T-cell (primary cell): ENCODE data around the gene TNFSF8. TPM values are rescaled to one million over a fixed set of nuclear protein-coding genes. Genes with fewer than 3 reads are reported as not detected.

Experiments
- ATAC-seq, 4 experiments: fragments of 200-7000 bp in 3 of 4; fragments of 150-1000 bp in 1 of 4; cut with Tn5 transposase; replicated peaks in 1 of 4; 1 replicate in 3 of 4; 2 replicates in 1 of 4; pipeline ENCODE4 v1.10.0; 2021; ENCODE audit warnings: moderate library complexity in 3 of 4, mild to moderate bottlenecking in 2 of 4, moderate number of reproducible peaks in 1 of 4
- CTCF ChIA-PET, 2 donors: fragments of 300-600 bp; sonication (Branson Sonifier 250); formaldehyde crosslinking; loops; one replicate each; lab custom pipeline; 2022; ENCODE audit warnings: antibody characterized with exemption in 2 of 2; lab: Charles Lee
- POLR2A ChIA-PET, 2 donors: fragments of 300-600 bp; sonication (Branson Sonifier 250); formaldehyde crosslinking; loops; one replicate each; lab custom pipeline; 2022; ENCODE audit warnings: antibody characterized with exemption in 2 of 2; lab: Charles Lee
- DNase-seq, 35 experiments: peaks; one replicate each; pipeline versions ENCODE4 v3.0.0 to v3.0.0-alpha.2; 2013 to 2023
- H3K27ac ChIP-seq: one replicate; pipeline ENCODE4 v1.5.1; 2013; ENCODE audit warnings: low read length
- H3K27me3 ChIP-seq, 2 experiments: replicated peaks in 1 of 2; 1 replicate in 1 of 2; 2 replicates in 1 of 2; pipeline versions ENCODE4 v1.6.1 to v1.7.0; 2013; ENCODE audit warnings: low read length in 1 of 2, mixed read lengths in 1 of 2; ENCODE audit not compliant: control insufficient read depth in 2 of 2, insufficient read depth in 2 of 2; ENCODE audit errors: extremely low read depth in 1 of 2
- H3K36me3 ChIP-seq, 2 donors: 1 replicate in 1 of 2; 2 replicates in 1 of 2; pipeline versions ENCODE4 v1.6.1 to v1.7.0; 2013; ENCODE audit warnings: low read length in 1 of 2; ENCODE audit not compliant: control insufficient read depth in 2 of 2, insufficient read depth in 1 of 2; ENCODE audit errors: extremely low read depth in 1 of 2
- H3K4me1 ChIP-seq, 2 experiments: 1 replicate in 1 of 2; 2 replicates in 1 of 2; pipeline versions ENCODE4 v1.6.1 to v1.7.0; 2013; ENCODE audit warnings: low read length in 2 of 2, mixed read lengths in 1 of 2; ENCODE audit not compliant: insufficient read depth in 2 of 2, control insufficient read depth in 1 of 2; ENCODE audit errors: extremely low read depth in 1 of 2
- H3K4me3 ChIP-seq, 2 donors: 1 replicate in 1 of 2; 2 replicates in 1 of 2; pipeline versions ENCODE4 v1.5.1 to v1.7.0; 2013; ENCODE audit warnings: mild to moderate bottlenecking in 2 of 2, low read length in 1 of 2, moderate library complexity in 1 of 2; ENCODE audit not compliant: control insufficient read depth in 1 of 2; ENCODE audit errors: extremely low read depth in 1 of 2
- H3K9me3 ChIP-seq: 2 replicates; pipeline ENCODE4 v1.7.0; 2013
- H3K27ac Mint-ChIP-seq, 2 donors: one replicate each; pipeline ENCODE4 v1.8.0; 2020 to 2021; ENCODE audit warnings: mild to moderate bottlenecking in 2 of 2, mixed read lengths in 2 of 2
- H3K27me3 Mint-ChIP-seq, 2 donors: one replicate each; pipeline ENCODE4 v1.8.0; 2021 to 2022; ENCODE audit warnings: mixed read lengths in 2 of 2
- H3K36me3 Mint-ChIP-seq: one replicate; pipeline ENCODE4 v1.8.0; 2021; ENCODE audit warnings: mixed read lengths
- H3K4me1 Mint-ChIP-seq, 3 donors: one replicate each; pipeline ENCODE4 v1.8.0; 2020 to 2022; ENCODE audit warnings: mixed read lengths in 3 of 3, mild to moderate bottlenecking in 1 of 3
- H3K4me3 Mint-ChIP-seq, 3 donors: one replicate each; pipeline ENCODE4 v1.8.0; 2020 to 2022; ENCODE audit warnings: mild to moderate bottlenecking in 3 of 3, mixed read lengths in 3 of 3, moderate library complexity in 3 of 3
- H3K9me3 Mint-ChIP-seq, 3 donors: one replicate each; pipeline ENCODE4 v1.8.0; 2020 to 2022; ENCODE audit warnings: mixed read lengths in 3 of 3
- WGBS: methylation state at CpG from one replicate; pipeline ENCODE4 v1.1.5; 2013; ENCODE audit warnings: missing lambda C conversion rate; ENCODE audit not compliant: insufficient coverage; 5-methylcytosine and 5-hydroxymethylcytosine counted together
- total RNA-seq, 35 experiments: library from RNA in 6 of 35; stranded (reverse) in 6 of 35; fragments of 120-200 nt in 1 of 35; gene quantifications; one replicate each; pipeline versions ENCODE4 v1.2.1 to v1.2.4 and lab custom pipeline; 2013 to 2026

TNFSF8 gene
- total RNA-seq, 5 donors from 2014 or later (not counting 1 experiment from before 2014, with no cell fraction given) = 42.9 to 102 (median 63.4) TPM

DNA sequence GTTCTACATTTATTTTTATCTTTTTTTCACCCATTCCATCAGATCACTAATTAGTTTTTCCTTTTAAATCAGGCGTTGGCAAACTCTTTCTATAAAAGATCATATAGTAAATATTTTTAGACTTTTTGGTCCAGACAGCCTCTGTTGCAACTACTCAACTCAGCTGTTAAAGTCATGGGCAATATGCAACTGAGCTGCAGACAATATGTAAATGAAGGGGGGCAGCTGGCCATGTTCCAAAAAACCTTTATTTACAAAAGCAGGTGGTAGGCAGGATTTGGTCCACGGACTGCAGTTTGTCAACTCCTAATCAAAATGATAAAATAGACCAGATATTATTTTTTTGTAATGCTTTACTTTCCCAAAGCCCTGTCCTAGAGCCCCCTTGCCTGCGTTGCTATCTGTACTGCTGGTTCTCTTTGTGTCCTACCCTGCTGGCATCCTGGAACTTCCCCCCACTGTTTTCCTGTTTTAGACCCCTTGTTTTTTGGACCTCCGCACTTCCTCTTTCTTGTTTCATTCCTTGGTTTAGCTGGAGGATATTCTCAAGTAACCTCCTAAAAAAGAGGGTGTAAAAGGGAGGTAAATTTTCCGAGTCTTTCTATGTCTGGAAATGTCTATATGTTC, 24.7 kb upstream of the TNFSF8 start:
- no peak overlapping the region for H3K27ac Mint-ChIP-seq
- CTCF ChIA-PET = no interaction called here
- POLR2A ChIA-PET = no interaction called here
- peaks cover 0 to 2% of the 10 kb centered on the region in 2 donors for H3K27me3 Mint-ChIP-seq
- H3K4me3 Mint-ChIP-seq = no peak overlapping the region
- no peak overlapping the region for H3K27ac ChIP-seq
- H3K9me3 Mint-ChIP-seq = peaks cover 4 to 11% (median 8%) of the 10 kb centered on the region in 3 donors
- WGBS = 83% methylated on average over 1 of the region's 5 CpGs
- no peak for DNase-seq
- H3K36me3 Mint-ChIP-seq = peaks cover 9% of the 10 kb centered on the region
- H3K36me3 ChIP-seq = no peaks in the 10 kb centered on the region
- H3K9me3 ChIP-seq = no peaks in the 10 kb centered on the region
- H3K4me3 ChIP-seq = no peak overlapping the region
- ATAC-seq = no peak
- H3K4me1 ChIP-seq = peaks cover 5 to 8% of the 10 kb centered on the region in 2 experiments
- H3K4me1 Mint-ChIP-seq = peaks cover 22 to 37% (median 31%) of the 10 kb centered on the region in 3 donors
- H3K27me3 ChIP-seq = no peaks in the 10 kb centered on the region

DNA sequence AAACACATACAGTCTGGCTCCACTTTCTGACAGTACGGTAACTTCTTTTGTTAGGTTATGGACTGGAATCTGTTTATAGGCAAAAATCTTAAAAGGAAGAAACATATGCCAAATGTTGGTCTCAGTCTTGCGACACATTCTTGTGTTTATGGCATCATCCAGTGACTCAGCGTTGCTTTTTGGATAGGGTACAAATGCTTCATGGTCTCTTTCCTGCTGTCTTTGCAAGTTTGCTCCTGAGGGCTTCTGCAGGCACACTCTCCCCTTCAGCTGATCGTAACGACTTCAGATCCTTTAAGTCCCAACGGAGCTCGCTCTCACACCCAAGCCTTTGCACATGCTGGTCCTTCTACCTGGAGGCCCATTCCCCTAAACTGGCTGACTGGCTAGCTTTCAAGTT, 23.6 kb upstream of the TNFSF8 start:
- H3K36me3 Mint-ChIP-seq = peaks cover under 1% of the 10 kb centered on the region
- WGBS = 86% methylated on average over 5 of the region's 7 CpGs
- H3K4me3 Mint-ChIP-seq = no peak overlapping the region
- H3K9me3 ChIP-seq = no peaks in the 10 kb centered on the region
- CTCF ChIA-PET = interaction anchor here in 1 of 2 donors (1.1 kb wide), 1 partner anchor 169 kb away, joined by 3 read pairs; no protein-coding TSS in a partner anchor
- POLR2A ChIA-PET = no interaction called here
- H3K9me3 Mint-ChIP-seq = peaks cover 0 to under 1% (median 0%) of the 10 kb centered on the region in 3 donors
- H3K27ac ChIP-seq = no peak overlapping the region
- no peaks in the 10 kb centered on the region for H3K27me3 ChIP-seq
- H3K4me3 ChIP-seq = no peak overlapping the region
- peaks cover 5 to 8% of the 10 kb centered on the region in 2 experiments for H3K4me1 ChIP-seq
- DNase-seq = peak in 1 of 35 experiments; percentile 8
- peaks cover 0 to 2% of the 10 kb centered on the region in 2 donors for H3K27me3 Mint-ChIP-seq
- no peak for ATAC-seq
- H3K36me3 ChIP-seq = no peaks in the 10 kb centered on the region
- peaks cover 22 to 31% (median 25%) of the 10 kb centered on the region in 3 donors for H3K4me1 Mint-ChIP-seq
- H3K27ac Mint-ChIP-seq = no peak overlapping the region

DNA sequence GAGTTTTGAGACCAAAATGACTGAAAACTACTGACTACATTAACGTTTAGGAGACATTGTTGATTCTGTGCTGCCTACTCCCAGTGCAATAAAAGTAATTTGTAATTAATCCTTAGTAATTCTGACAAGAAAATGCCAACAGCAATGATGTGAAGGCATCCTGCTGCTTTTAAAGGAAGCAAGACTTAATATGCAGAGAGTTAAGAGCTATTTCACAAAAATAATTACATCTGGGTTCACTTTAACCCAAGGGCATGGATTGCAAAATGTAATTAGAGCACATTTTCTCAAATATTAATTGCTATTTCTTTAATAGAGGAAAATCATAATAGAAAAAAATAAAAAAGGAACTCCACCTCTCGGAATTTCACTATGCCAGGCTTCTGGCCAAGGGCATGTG, 22.7 kb upstream of the TNFSF8 start:
- H3K27me3 Mint-ChIP-seq = peaks cover 0 to 2% of the 10 kb centered on the region in 2 donors
- no peak for DNase-seq
- ChIA-PET CTCF (interaction anchor here in 1 of 2 donors (1.1 kb wide), 1 partner anchor 168 kb away, joined by 3 read pairs; no protein-coding TSS in a partner anchor), POLR2A (interaction anchor here in 1 of 2 donors (0.6 kb wide), 1 partner anchor 90 kb away, joined by 5 read pairs; no protein-coding TSS in a partner anchor)
- no peak overlapping the region for H3K27ac Mint-ChIP-seq
- H3K4me1 Mint-ChIP-seq = peaks cover 13 to 21% (median 16%) of the 10 kb centered on the region in 3 donors
- ATAC-seq = no peak
- no peaks in the 10 kb centered on the region for H3K36me3 Mint-ChIP-seq
- Histone ChIP-seq H3K36me3 (no peaks in the 10 kb centered on the region), H3K4me1 (peaks cover 2 to 5% of the 10 kb centered on the region in 2 experiments), H3K27ac (no peak overlapping the region), H3K9me3 (no peaks in the 10 kb centered on the region), H3K27me3 (no peaks in the 10 kb centered on the region), H3K4me3 (no peak overlapping the region)
- H3K9me3 Mint-ChIP-seq = no peaks in the 10 kb centered on the region
- no peak overlapping the region for H3K4me3 Mint-ChIP-seq
- WGBS = no CpG with 5 or more reads among the region's 2 CpGs

DNA sequence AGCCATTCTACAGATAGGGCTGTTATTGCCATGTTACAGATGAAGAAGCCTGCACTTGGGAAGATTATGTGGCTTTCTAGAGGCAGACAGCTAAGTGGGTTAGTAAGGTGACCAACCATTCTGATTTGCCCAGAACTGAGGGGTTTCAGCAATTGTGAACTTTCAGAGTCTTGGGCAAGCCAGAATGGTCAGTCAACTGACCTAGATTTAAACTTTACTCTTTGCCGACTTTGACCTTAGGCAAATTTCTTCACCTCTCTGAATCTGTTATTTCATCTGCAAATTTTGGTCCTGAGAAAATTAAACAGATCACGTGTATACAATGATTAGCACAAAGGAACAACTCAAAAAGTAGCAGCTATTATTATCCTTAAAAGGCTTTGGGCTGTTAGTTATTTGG, 20.4 kb upstream of the TNFSF8 start:
- CTCF ChIA-PET = interaction anchor here in 1 of 2 donors (0.8 kb wide), 1 partner anchor 574 kb away, joined by 3 read pairs; no protein-coding TSS in a partner anchor
- POLR2A ChIA-PET = no interaction called here

DNA sequence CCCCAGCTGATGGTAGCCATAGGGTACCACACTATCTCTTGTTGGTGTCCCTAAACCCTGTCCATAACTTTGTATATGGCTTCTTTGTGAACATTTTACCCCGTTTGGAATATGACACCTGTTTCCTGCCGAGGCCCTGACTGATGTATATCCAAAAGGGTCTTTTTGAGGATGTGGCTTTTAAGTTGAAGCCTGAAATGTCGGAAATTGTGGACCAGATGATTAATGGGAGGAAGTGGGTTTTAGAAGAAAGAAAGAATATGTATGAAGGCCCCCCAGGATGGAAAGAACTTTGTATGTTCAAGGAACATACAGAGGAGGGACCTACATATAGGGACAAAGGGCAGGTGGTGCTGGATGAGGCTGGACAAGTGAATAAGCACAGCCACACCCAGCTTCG, 16.7 kb upstream of the TNFSF8 start:
- H3K27ac Mint-ChIP-seq = no peak overlapping the region
- H3K9me3 ChIP-seq = no peaks in the 10 kb centered on the region
- ChIA-PET CTCF (no interaction called here), POLR2A (no interaction called here)
- no peaks in the 10 kb centered on the region for H3K9me3 Mint-ChIP-seq
- ATAC-seq (no peak), DNase-seq (no peak)
- H3K27me3 Mint-ChIP-seq = peaks cover 0 to 2% of the 10 kb centered on the region in 2 donors
- no peak overlapping the region for H3K4me3 Mint-ChIP-seq
- no peak overlapping the region for H3K4me3 ChIP-seq
- H3K36me3 ChIP-seq = no peaks in the 10 kb centered on the region
- H3K27me3 ChIP-seq = no peaks in the 10 kb centered on the region
- H3K4me1 Mint-ChIP-seq = peaks cover 6 to 31% (median 11%) of the 10 kb centered on the region in 3 donors
- no peaks in the 10 kb centered on the region for H3K4me1 ChIP-seq
- WGBS = 68% methylated on average over 4 of the region's 4 CpGs
- no peak overlapping the region for H3K27ac ChIP-seq
- H3K36me3 Mint-ChIP-seq = no peaks in the 10 kb centered on the region

More for the DNA sequence above, 20.4 kb upstream of the TNFSF8 start:
- no peaks in the 10 kb centered on the region for H3K36me3 Mint-ChIP-seq
- no peak for ATAC-seq
- H3K27ac ChIP-seq = no peak overlapping the region
- H3K4me3 Mint-ChIP-seq = no peak overlapping the region
- H3K9me3 Mint-ChIP-seq = no peaks in the 10 kb centered on the region
- H3K4me1 ChIP-seq = no peaks in the 10 kb centered on the region
- no peak overlapping the region for H3K27ac Mint-ChIP-seq
- no CpG with 5 or more reads among the region's 2 CpGs for WGBS
- H3K4me3 ChIP-seq = no peak overlapping the region
- H3K9me3 ChIP-seq = no peaks in the 10 kb centered on the region
- no peaks in the 10 kb centered on the region for H3K36me3 ChIP-seq
- peaks cover 0 to 2% of the 10 kb centered on the region in 2 donors for H3K27me3 Mint-ChIP-seq
- peaks cover 8 to 26% (median 11%) of the 10 kb centered on the region in 3 donors for H3K4me1 Mint-ChIP-seq
- no peaks in the 10 kb centered on the region for H3K27me3 ChIP-seq
- no peak for DNase-seq

DNA sequence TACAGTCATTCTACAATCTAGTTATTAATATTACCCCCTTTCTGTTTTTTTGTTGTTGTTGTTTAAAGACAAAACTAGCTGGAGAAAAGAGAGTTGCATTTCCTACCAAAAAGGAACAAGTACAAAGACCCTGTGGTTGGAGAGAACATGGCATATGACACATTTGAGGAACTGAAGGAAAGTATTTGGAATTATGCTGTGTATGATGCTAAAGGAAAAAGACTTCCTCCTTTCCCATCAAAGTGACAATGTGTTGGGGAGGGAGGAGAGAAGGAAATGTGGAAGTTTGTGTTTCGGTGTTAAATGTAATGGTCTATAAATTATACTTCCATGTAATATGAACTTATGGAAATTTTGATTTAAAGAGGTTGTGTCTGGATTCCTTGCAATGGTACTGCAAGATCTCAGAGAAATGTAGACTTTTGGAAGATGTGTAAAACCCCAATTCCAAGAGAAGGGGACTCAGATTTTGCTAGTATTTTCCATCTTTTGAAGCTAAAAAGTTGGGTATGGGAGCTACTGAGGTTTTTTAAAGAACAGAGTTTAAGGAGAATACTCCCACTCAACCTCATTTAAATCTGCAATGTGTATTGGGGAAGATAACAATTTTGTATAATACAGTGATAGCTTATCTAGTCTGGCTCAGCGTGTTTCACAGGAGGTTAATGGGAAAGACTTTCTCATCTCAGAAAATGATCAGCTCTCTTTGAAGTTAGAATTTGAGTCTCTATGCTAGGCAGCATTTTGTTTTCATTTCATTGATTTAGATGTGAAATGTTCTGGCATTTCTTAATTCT, 15.4 kb upstream of the TNFSF8 start:
- no peaks in the 10 kb centered on the region for H3K36me3 Mint-ChIP-seq
- no peak overlapping the region for H3K27ac Mint-ChIP-seq
- no peaks in the 10 kb centered on the region for H3K27me3 Mint-ChIP-seq
- H3K4me3 ChIP-seq = no peak overlapping the region
- WGBS = no CpG with 5 or more reads among the region's 2 CpGs
- no peaks in the 10 kb centered on the region for H3K27me3 ChIP-seq
- DNase-seq (no peak), ATAC-seq (no peak)
- ChIA-PET POLR2A (no interaction called here), CTCF (no interaction called here)
- H3K4me1 ChIP-seq = no peaks in the 10 kb centered on the region
- H3K27ac ChIP-seq = no peak overlapping the region
- H3K9me3 Mint-ChIP-seq = no peaks in the 10 kb centered on the region
- no peak overlapping the region for H3K4me3 Mint-ChIP-seq
- H3K4me1 Mint-ChIP-seq = peaks cover 6 to 32% (median 11%) of the 10 kb centered on the region in 3 donors
- no peaks in the 10 kb centered on the region for H3K36me3 ChIP-seq
- H3K9me3 ChIP-seq = no peaks in the 10 kb centered on the region
